Esophagus squamous epithelium (tissue), 5 donors: ENCODE results near the gene AK6. TPM values are rescaled to one million over a fixed set of nuclear protein-coding genes. Genes with fewer than 3 reads are reported as not detected.

Experiments
- DNase-seq: peaks from one replicate; lab custom pipeline; 2025; lab: John Stamatoyannopoulos, UW
- H3K27ac ChIP-seq, 4 donors: fragments of 200-600 bp; sonication (generic); one replicate each; pipeline ENCODE4 v1.5.1; 2016 to 2019; ENCODE audit warnings: mild to moderate bottlenecking in 1 of 4
- H3K27me3 ChIP-seq, 4 donors: fragments of 200-600 bp; sonication (generic); 1 replicate in 3 of 4; 2 replicates in 1 of 4; pipeline versions ENCODE4 v1.5.1 to v1.6.0; 2017 to 2021; ENCODE audit warnings: antibody characterized with exemption in 1 of 4
- H3K36me3 ChIP-seq, 3 donors: fragments of 200-600 bp; sonication (generic); one replicate each; pipeline ENCODE4 v1.5.1; 2016 to 2019
- H3K4me1 ChIP-seq, 3 donors: fragments of 200-600 bp; sonication (generic); one replicate each; pipeline ENCODE4 v1.5.1; 2017 to 2019
- H3K4me3 ChIP-seq, 4 donors: fragments of 200-600 bp; sonication (generic); 1 replicate in 3 of 4; 2 replicates in 1 of 4; pipeline ENCODE4 v1.5.1; 2016 to 2019; ENCODE audit warnings: mild to moderate bottlenecking in 2 of 4, moderate library complexity in 1 of 4
- H3K9me3 ChIP-seq, 3 donors: fragments of 200-600 bp; sonication (generic); one replicate each; pipeline ENCODE4 v1.5.1; 2016 to 2019
- POLR2A ChIP-seq, 4 donors: fragments of 450-650 bp; IDR thresholded peaks; one replicate each; pipeline ENCODE4 v1.6.1; 2017; ENCODE audit warnings: antibody characterized with exemption in 4 of 4, mild to moderate bottlenecking in 4 of 4, moderate library complexity in 3 of 4
- WGBS, 2 donors: methylation state at CpG; one replicate each; pipeline ENCODE4 v1.1.5; 2018; 5-methylcytosine and 5-hydroxymethylcytosine counted together
- intact Hi-C: fragments of 100-400 bp; cut with DNase I; formaldehyde crosslinking; loops from one replicate; pipeline ENCODE4 v1.15.0; 2022
- total RNA-seq, 4 donors: library from RNA; depleted of rRNA; stranded (reverse); fragments of >200 nt; gene quantifications; one replicate each; pipeline ENCODE4 v1.1.0, GENCODE V29; 2016
- TF ChIP-seq, protein P1 (sequence below), 6 experiments: fragments of 450-650 bp in 4 of 6; fragments of 200-600 bp in 2 of 6; sonication (generic) in 2 of 6; IDR thresholded peaks; one replicate each; pipeline ENCODE4 v1.5.1; 2016 to 2019; ENCODE audit warnings: antibody characterized with exemption in 6 of 6, mild to moderate bottlenecking in 4 of 6, moderate library complexity in 4 of 6
- donor health status: DM: yes; HTN: yes; CAD: no.

AK6 gene
- total RNA-seq, 4 donors from 2014 or later: 10.7 to 23.0 (median 13.8) TPM

DNA sequence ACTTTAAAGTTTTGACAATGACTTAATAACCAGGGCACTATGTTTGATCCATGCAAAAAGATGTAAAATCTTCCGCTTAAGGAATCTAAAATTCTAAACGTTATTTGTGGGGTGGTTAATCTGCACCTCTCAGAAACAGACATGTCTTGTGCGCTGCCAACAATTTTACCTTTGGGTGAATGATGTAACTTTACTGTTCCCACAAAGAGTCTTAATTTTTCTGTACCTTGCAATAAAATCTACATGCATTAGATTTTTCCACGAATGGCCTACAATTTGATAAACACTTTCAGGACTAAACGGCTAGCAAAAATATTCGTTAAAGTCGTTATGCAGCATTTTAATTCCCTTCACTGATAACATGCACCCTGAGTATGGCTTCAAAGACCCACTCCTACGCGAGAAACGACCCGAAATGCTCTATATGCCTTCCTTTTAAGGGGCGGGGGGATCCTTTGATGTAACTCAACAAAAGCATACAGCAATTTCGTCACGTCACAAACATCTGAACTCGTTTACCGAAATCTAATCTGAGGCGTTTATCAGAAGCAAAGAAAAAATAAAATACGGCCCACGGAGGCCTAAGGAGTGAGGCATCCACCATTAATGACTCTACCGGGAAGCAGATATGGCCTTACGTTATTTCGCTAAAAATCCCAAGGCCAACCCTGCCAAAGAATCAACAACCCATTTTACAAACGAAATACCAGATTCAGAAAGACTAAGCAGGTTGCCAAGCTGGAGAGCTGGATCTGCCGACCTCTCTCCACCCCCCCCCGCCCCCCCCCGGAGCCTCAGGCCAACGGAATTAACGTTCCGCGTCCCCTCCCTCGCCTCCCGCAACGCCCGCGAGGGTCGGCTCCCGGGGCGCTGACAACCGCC lies 621 bp downstream of the AK6 start:
- peak overlapping the region; percentile 70 to 91 (median 76) for H3K4me3 ChIP-seq
- peaks cover 11 to 56% (median 21%) of the 10 kb centered on the region in 3 donors for H3K4me1 ChIP-seq
- TF ChIP-seq, protein P1, sequence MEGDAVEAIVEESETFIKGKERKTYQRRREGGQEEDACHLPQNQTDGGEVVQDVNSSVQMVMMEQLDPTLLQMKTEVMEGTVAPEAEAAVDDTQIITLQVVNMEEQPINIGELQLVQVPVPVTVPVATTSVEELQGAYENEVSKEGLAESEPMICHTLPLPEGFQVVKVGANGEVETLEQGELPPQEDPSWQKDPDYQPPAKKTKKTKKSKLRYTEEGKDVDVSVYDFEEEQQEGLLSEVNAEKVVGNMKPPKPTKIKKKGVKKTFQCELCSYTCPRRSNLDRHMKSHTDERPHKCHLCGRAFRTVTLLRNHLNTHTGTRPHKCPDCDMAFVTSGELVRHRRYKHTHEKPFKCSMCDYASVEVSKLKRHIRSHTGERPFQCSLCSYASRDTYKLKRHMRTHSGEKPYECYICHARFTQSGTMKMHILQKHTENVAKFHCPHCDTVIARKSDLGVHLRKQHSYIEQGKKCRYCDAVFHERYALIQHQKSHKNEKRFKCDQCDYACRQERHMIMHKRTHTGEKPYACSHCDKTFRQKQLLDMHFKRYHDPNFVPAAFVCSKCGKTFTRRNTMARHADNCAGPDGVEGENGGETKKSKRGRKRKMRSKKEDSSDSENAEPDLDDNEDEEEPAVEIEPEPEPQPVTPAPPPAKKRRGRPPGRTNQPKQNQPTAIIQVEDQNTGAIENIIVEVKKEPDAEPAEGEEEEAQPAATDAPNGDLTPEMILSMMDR (IDR thresholded peaks at IDR 0.05): no peak
- TF ChIP-seq POLR2A (IDR thresholded peaks at IDR 0.05): no peak
- H3K9me3 ChIP-seq: no peaks in the 10 kb centered on the region
- WGBS, 2 donors: 2 to 4% methylated on average over 23 of the region's 39 CpGs
- H3K36me3 ChIP-seq: peaks cover 0 to 38% (median 0%) of the 10 kb centered on the region in 3 donors
- peak overlapping the region; percentile 93 to 98 (median 96) for H3K27ac ChIP-seq
- DNase-seq: no peak
- H3K27me3 ChIP-seq: no peaks in the 10 kb centered on the region
- intact Hi-C loops: no loop called here

DNA sequence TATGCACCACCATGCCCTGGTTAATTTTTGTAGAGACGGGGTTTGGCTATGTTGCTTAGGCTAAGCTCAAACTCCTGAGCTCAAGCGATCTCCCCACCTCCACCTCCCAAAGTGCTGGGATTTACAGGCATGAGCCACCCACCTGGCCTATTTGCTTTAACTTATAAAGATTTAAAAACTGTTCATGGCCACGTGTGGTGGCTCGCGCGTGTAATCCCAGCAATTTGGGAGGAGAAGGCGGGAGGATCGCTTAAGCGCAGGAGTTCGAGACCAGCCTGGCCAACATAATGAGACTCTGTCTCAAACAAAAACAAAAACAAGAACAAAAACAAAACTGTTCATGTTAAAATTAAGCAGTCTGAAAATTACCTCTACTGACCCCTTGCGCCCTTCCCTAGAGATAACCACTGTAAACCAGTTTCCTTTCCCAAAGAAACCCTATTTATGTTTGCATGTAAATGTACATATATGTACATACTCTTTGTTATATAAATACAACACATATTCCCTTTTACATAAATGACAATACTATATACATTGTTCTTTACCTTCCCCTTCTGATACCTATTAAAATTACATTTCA lies 1.5 kb downstream of the AK6 start:
- H3K9me3 ChIP-seq: no peaks in the 10 kb centered on the region
- intact Hi-C loops: no loop called here
- peaks cover 11 to 53% (median 21%) of the 10 kb centered on the region in 3 donors for H3K4me1 ChIP-seq
- no peak for DNase-seq
- no peaks in the 10 kb centered on the region for H3K27me3 ChIP-seq
- TF ChIP-seq, protein P1 (IDR thresholded peaks at IDR 0.05): no peak
- TF ChIP-seq POLR2A (IDR thresholded peaks at IDR 0.05): no peak
- 81 to 83% methylated on average over 11 of the region's 11 CpGs for WGBS, 2 donors
- H3K36me3 ChIP-seq: peaks cover 0 to 46% (median 4%) of the 10 kb centered on the region in 3 donors
- H3K27ac ChIP-seq: no peak overlapping the region
- peak overlapping the region in 2 of 4 donors; percentile 72 to 81 for H3K4me3 ChIP-seq

DNA sequence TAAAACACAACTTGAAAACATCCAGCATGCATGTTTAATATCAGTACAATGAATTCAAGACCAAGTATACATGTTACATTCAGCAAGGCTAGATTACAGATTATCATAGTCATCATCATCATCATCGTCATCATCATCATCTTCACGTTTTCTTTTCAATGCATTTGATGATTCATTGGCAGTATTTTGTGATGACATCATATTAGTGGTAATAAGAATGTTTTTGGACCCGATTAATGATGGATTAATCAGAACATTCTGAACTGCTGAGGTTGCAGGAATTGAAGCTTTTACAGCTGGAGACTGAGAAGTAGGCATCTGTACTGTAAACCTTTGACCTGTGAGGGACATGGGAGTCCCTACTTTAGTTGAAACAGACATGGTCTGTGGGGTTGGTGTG lies 4.5 kb downstream of the AK6 start:
- intact Hi-C loops: no loop called here
- no peaks in the 10 kb centered on the region for H3K27me3 ChIP-seq

DNA sequence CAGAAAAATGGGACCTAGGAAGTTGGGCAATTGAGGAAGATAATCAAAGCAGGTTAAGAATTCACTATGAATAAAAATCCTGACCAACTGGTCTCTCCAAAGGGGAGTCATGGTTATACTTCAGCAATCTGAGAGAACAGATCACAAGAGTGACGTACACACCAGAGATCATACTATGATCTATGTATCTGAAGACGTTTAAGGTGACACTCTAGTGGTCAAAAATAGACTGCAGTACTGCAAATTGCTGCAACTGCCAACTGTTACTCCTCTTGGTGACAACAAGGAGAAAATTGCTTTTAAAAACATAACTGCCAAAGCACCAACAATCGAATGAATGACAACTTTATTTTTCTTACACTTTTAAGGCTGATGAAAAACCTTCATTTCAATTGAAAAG lies 4.9 kb downstream of the AK6 start:
- H3K36me3 ChIP-seq: peaks cover 0 to 67% (median 8%) of the 10 kb centered on the region in 3 donors
- H3K4me1 ChIP-seq: peaks cover 10 to 26% (median 11%) of the 10 kb centered on the region in 3 donors
- TF ChIP-seq, protein P1 (IDR thresholded peaks at IDR 0.05): peak in 4 of 6 experiments; percentile 24 to 52 (median 35)
- no peak for TF ChIP-seq POLR2A (IDR thresholded peaks at IDR 0.05)
- H3K9me3 ChIP-seq: no peaks in the 10 kb centered on the region
- no peak overlapping the region for H3K27ac ChIP-seq
- intact Hi-C loops: no loop called here
- no peak for DNase-seq
- 58 to 68% methylated on average over 3 of the region's 3 CpGs for WGBS, 2 donors
- H3K4me3 ChIP-seq: no peak overlapping the region
- H3K27me3 ChIP-seq: no peaks in the 10 kb centered on the region

More for the DNA sequence above, 4.5 kb downstream of the AK6 start:
- peaks cover 0 to 67% (median 8%) of the 10 kb centered on the region in 3 donors for H3K36me3 ChIP-seq
- 38 to 39% methylated on average over 3 of the region's 3 CpGs for WGBS, 2 donors
- H3K9me3 ChIP-seq: no peaks in the 10 kb centered on the region
- peaks cover 10 to 26% (median 11%) of the 10 kb centered on the region in 3 donors for H3K4me1 ChIP-seq
- no peak overlapping the region for H3K27ac ChIP-seq
- no peak overlapping the region for H3K4me3 ChIP-seq
- TF ChIP-seq, protein P1 (IDR thresholded peaks at IDR 0.05): no peak
- no peak for TF ChIP-seq POLR2A (IDR thresholded peaks at IDR 0.05)
- DNase-seq: no peak

DNA sequence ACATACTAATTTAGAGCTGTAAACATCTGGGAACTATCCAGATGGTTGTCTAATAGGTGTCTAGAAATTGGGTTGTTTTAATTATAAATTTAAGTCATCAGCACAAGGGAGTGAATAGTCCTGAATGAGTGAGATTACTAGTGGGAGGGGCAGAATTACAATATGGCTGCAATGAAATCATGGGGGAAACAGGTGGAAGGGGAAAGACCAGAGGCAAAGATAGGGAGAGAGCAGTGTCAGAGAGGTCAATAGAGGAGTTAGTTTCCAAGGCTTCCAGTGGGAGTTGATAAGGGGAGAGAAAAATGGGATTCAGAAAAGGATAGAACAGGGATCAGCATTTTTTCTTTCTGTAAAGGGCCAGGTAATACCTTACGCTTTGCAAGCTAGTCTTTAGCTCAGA lies 8.9 kb downstream of the AK6 start:
- 93 to 94% methylated on average over 1 of the region's 1 CpG for WGBS, 2 donors
- H3K36me3 ChIP-seq: peaks cover 0 to 54% (median 8%) of the 10 kb centered on the region in 3 donors

More for the DNA sequence above, 8.9 kb downstream of the AK6 start:
- H3K27me3 ChIP-seq: no peaks in the 10 kb centered on the region
- H3K4me1 ChIP-seq: no peaks in the 10 kb centered on the region
- H3K4me3 ChIP-seq: no peak overlapping the region
- TF ChIP-seq, protein P1 (IDR thresholded peaks at IDR 0.05): no peak
- TF ChIP-seq POLR2A (IDR thresholded peaks at IDR 0.05): no peak
- DNase-seq: no peak
- H3K9me3 ChIP-seq: no peaks in the 10 kb centered on the region
- intact Hi-C loops: no loop called here
- H3K27ac ChIP-seq: no peak overlapping the region
